HepG2 (cell line): ENCODE data around the gene SALL2. TPM values are rescaled to one million over a fixed set of nuclear protein-coding genes. Genes with fewer than 3 reads are reported as not detected.
A peak's percentile ranks its signal among the peaks of the same experiment; 100 is the strongest.

Source experiments
- RCOR2 ChIP-seq: IDR thresholded peaks from 2 replicates; pipeline ENCODE4 v1.6.1; 2016; ENCODE audit warnings: missing biosample characterization, missing genetic modification reagents
- SAFB2 ChIP-seq: sonication (generic); formaldehyde crosslinking; IDR thresholded peaks from 2 replicates; pipeline ENCODE4 v1.5.1; 2020; ENCODE audit warnings: missing genetic modification reagents, low read depth, mild to moderate bottlenecking, borderline replicate concordance
- SOX13 ChIP-seq, 3 experiments: fragments of 450-650 bp in 1 of 3; sonication (generic) in 1 of 3; formaldehyde crosslinking in 1 of 3; IDR thresholded peaks in 2 of 3; conservative IDR thresholded peaks in 1 of 3; 2 replicates each; pipeline versions ENCODE4 v1.5.0 to v1.6.1; 2016 to 2020; ENCODE audit warnings: antibody characterized with exemption in 1 of 3, mild to moderate bottlenecking in 1 of 3, missing compliant biosample characterization in 1 of 3, missing genetic modification reagents in 1 of 3, moderate library complexity in 1 of 3
- ZNF24 ChIP-seq: fragments of 450-650 bp; IDR thresholded peaks from 2 replicates; pipeline ENCODE4 v1.6.1; 2017; ENCODE audit warnings: antibody characterized with exemption, mild to moderate bottlenecking
- ZNF318 ChIP-seq: sonication (generic); formaldehyde crosslinking; IDR thresholded peaks from 2 replicates; pipeline ENCODE4 v1.4.0; 2020; ENCODE audit warnings: mild to moderate bottlenecking, missing genetic modification reagents
- ZNF407 ChIP-seq: sonication (generic); formaldehyde crosslinking; IDR thresholded peaks from one replicate; pipeline ENCODE4 v1.5.1; 2020; ENCODE audit warnings: mild to moderate bottlenecking, missing genetic modification reagents; ENCODE audit errors: not compliant biosample characterization
- ZNF576 ChIP-seq: sonication (generic); formaldehyde crosslinking; IDR thresholded peaks from 2 replicates; pipeline ENCODE4 v1.4.0; 2020; ENCODE audit warnings: mild to moderate bottlenecking, missing genetic modification reagents
- ZNF670 ChIP-seq: sonication (generic); formaldehyde crosslinking; IDR thresholded peaks from 2 replicates; pipeline ENCODE4 v1.8.0; 2022; ENCODE audit warnings: mild to moderate bottlenecking, missing genetic modification reagents, borderline replicate concordance
- ZNF878 ChIP-seq: sonication (generic); formaldehyde crosslinking; IDR thresholded peaks from 2 replicates; pipeline ENCODE4 v1.8.1; 2023; ENCODE audit warnings: mild to moderate bottlenecking, missing genetic modification reagents, moderate library complexity
- polyA plus RNA-seq, 8 experiments: library from polyadenylated mRNA; depleted of rRNA in 3 of 8; stranded (reverse) in 7 of 8; unstranded in 1 of 8; fragments of >200 nt; fragmentation: Illumina TruSeq in 4 of 8; extraction: Trizol in 4 of 8; gene quantifications; 2 replicates each; pipeline versions ENCODE4 v1.2.1 to v1.2.3, GENCODE V29; 2011 to 2016; ENCODE audit warnings: low read depth in 4 of 8, missing spikeins in 1 of 8, mixed read lengths in 1 of 8; ENCODE audit not compliant: insufficient read depth in 1 of 8
- total RNA-seq, 5 experiments: library from RNA; depleted of rRNA; stranded (reverse); fragments of >200 nt; fragmentation: Illumina TruSeq; extraction: Trizol; gene quantifications; 2 replicates each; pipeline ENCODE4 v1.2.3, GENCODE V29; 2016; ENCODE audit warnings: low read depth in 1 of 5

The SALL2 gene
- total and polyA plus RNA-seq, 2 of the 13 experiments (the other 11 are each of a cell fraction or from before 2014, with no cell fraction given), result 4.9 to 5.8 TPM

- TF ChIP-seq ZNF407 (CRISPR knock-in tag) (no peak), ZNF24 (peak; percentile 91), SAFB2 (CRISPR knock-in tag) (no peak), ZNF878 (CRISPR knock-in tag) (0 out of 2 replicates have a peak, but pooled peaks have one; percentile 13), ZNF576 (CRISPR knock-in tag) (no peak), ZNF670 (CRISPR knock-in tag) (0 out of 2 replicates have a peak, but pooled peaks have one; percentile 0), RCOR2 (CRISPR knock-in tag) (0 out of 2 replicates have a peak, but pooled peaks have one; percentile 26), ZNF318 (CRISPR knock-in tag) (no peak), SOX13 (IDR thresholded peaks at IDR 0.05) (no peak), SOX13 (CRISPR knock-in tag; conservative IDR thresholded peaks at IDR 0.05 in 1 of 2, IDR thresholded peaks at IDR 0.05 in 1 of 2) (peak in 1 of 2 experiments; percentile 32; a peak in 1 of 4 replicates)
These were observed 30.4 kb upstream of the SALL2 start (continued) for GRCh38 chr14:21556378-21557083.
